HG02885 (cell line): ENCODE results near the gene HOXB1.
"Not testable (repeated sequence)": the region's sequence is repeated elsewhere in the genome, so short reads cannot be mapped to it uniquely, and the experiment has no call there.

Source experiments
- ATAC-seq: cut with Tn5 transposase; IDR thresholded peaks from one replicate; pipeline ENCODE4 v1.9.1; 2021; ENCODE audit warnings: mild to moderate bottlenecking; ENCODE audit not compliant: unreplicated experiment, poor library complexity

Gene HOXB1

DNA sequence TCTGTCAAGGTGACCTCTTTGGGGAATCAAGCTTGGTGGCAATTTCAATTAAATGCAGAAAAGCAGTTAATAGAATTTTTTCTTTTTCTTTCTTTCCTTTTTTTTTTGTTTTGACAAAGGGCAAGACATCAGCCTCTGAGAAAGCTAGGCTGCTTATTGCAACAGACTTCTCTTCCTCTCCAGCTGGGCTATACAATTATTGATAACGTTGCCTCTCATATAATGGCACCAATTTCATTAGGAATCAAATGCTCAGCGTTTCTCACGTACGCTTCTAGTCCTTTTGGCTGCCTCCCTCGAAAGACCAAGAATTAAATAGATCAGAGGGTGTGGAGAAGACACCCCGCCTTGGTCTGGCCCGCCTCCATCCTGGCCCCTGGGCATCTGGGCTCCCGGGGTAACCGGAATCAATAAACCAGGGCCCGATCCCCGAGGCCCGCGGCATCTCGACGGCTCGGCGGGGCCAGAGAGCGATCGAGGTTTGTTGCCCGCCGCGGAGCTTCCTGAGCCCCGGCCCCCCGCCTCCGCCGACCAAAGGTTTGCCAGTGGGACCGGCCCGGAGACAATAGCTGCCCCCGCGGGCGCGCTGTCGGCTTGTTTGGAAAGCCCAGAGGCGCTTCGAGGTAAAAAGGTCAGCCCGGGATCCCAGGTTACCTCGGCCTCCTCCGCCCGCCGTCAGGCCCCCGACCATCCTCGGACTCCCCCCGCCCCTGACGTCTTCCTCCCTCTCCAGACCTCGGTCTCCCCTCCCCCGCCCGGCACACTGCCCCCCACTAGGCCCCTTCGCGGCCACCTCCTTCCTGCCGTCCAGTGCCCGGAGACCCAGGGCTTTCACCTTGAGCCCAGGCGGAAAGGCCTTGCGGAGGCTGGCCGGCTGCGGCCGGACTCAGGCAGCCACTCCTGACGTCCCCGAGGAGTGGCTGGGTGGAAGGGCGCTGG is 3.9 kb downstream of the HOXB1 start:
- no peak for ATAC-seq

GRCh38 chr17:48523010-48523409 is 7.8 kb downstream of the HOXB1 start:
- ATAC-seq = no peak

DNA sequence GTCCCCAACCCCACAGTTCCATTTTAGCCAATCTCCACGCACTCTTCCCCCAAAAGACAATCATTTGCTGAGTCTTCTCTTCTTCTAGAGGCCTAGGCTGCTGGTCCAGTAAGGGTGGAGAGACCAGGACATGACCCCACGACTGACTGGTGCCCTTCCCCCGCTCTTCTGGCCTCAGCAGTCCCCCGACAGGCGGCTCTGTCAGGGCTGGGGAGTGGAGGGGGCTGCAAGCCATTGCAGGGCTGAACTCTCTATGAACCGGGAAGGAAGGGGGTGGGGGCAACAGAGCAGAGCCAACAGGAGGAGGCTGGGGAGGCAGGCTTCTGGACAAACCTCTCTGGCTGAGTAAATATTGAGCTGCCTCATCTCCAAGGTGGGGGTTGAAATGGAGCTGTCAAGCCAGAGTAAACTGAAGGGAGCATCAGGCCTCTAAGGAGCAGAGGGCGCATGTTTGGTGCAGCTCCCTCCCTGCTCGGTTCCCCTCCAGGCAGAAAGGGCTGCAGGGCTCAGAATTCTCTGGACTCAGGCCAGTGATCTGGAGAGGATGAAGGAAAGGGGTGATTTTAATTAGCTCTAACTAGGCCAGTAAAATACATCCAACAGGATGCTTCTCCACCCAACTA is 8.7 kb downstream of the HOXB1 start:
- ATAC-seq = no peak

DNA sequence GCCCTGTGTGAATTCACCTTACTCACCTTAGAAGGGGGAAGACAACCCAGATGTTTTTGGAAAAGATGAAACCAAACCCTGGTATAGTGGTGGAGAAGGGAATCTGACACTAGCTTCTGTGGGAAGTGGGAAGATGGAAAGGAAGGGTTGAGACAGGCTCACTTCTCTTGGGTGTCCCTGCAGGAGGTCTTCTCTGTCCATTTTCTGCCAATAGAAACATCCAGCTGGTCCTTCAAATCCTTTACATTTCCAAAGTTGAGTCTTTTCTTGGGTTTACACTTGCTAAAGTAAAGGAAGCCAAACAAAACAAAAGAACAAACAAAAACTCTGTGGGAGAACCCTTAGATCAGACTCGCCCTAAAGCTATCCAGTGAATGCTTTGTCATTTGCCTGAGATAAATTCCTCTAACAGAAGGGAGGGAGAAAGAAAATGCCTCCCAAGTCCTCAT is 10.2 kb downstream of the HOXB1 start:
- ATAC-seq = no peak

DNA sequence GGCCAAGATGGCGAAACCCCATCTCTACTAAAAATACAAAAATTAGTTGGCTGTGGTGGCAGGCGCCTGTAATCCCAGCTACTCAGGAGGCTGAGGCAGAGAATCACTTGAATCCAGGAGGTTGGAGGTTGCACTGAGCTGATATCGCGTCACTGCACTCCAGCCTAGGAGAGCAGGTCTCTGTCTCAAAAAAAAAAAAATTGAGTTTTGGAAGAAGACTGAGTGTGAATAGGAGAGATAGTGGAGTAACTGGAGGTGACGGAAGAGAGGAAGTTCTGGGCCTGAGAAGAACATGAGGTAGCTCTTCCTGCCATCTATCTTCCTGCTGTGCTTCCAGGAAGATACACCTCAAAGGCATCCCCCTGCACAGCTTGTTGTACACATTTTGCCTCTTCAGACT is 11.4 kb downstream of the HOXB1 start:
- ATAC-seq = no peak

- no peak for ATAC-seq
These were observed 13.3 kb downstream of the HOXB1 start for GRCh38 chr17:48517478-48517877.

DNA sequence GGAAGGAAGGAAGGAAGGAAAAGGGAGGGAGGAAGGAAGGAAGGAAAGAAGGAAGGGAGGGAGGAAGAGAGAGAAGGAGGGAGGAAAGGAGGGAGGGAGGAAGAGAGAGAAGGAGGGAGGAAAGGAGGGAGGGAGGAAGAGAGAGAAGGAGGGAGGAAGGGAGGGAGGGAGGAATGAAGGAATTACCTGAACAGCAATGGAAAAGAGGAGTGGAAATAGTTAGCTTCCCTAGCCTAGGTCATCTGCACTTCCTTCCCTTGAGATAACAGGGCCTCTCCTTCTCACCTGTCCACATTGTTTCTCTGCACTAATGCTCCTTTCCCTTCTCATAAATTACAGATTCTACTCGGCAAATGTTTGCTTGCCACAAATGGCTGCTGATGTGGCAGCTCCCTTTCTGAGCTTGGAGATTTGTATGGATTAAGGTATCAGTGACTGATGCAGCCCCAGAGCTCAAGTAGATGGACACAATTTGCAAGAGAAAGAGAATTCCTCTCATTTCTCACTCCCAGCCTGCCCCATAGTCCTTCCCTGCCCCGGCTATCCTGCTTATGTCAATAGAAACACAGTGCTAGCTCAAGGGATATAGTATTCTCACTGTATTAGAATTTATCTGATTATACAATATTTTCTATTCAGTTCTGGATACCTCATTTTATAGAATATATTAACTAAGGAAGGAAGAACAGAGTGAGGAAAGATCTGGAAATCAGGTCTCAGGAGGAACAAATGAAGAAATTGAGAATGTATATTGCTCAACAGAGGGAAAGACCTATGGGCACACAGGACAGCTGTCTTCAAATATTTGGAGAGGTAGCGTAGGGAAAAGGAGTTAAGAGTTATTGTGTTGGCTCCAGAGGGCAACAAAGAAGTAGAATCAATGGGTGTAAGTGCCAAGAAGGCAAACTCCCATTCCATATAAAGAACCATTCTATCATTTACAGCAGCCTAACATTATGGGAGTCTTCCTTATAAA is 14.6 kb downstream of the HOXB1 start:
- no peak for ATAC-seq

- ATAC-seq = no peak
These were observed 16.3 kb downstream of the HOXB1 start for GRCh38 chr17:48514477-48514876.

GRCh38 chr17:48513666-48514455 is 16.9 kb downstream of the HOXB1 start:
- no peak for ATAC-seq

DNA sequence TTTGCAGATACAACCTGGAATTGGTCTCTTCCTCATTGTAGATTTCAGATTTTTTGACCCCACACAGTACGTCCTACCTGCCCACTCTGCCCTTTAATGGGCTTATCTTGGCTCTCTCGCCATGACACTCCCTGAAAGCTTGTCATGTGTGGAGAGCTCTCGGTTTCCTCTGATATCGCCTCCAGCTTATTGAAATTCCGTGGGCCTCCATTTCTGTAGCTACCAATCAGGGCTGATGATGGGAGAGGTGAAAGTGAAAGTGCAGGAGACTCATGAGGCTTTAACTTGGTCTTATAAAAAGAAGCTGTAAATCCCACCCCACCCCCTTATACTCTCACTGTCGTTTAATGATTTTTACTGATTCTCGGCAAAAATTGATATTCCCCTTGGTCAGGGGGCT is 17.7 kb downstream of the HOXB1 start:
- no peak for ATAC-seq

GRCh38 chr17:48510761-48511604 is 19.8 kb downstream of the HOXB1 start:
- peak; percentile 46 for ATAC-seq

DNA sequence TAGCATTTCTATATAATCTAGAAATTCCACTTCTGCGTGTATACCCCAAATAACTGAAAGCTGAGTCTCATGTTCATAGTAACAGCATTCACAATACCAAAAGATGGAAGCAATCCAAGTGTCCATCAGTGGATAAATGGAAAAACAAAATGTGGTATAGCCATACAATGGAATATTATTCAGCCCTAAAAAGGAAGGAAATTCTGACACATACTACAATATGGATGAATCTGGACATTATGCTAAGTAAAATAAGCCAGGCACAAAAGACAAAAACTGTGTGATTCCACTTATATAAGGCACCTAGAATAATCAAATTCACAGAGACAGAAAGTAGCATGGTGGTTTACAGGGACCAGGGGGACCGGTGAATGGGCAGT is 20.4 kb downstream of the HOXB1 start:
- ATAC-seq = no peak

DNA sequence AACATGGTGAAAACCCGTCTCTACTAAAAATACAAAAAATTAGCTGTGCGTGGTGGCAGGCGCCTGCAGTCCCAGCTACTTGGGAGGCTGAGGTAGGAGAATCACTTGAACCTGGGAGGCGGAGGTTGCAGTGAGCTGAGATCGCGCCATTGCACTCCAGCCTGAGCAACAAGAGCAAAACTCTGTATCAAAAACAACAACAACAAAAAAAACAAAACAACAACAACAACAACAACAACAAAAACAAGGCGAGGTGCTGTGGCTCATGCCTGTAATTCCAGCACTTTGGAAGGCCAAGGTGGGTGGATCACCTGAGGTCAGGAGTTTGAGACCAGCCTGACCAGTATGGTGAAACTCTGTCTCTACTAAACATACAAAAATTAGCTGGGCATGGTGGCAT is 21.1 kb downstream of the HOXB1 start:
- not testable (repeated sequence) for ATAC-seq

- ATAC-seq = no peak
These were observed 24.6 kb downstream of the HOXB1 start for GRCh38 chr17:48506246-48506645.

DNA sequence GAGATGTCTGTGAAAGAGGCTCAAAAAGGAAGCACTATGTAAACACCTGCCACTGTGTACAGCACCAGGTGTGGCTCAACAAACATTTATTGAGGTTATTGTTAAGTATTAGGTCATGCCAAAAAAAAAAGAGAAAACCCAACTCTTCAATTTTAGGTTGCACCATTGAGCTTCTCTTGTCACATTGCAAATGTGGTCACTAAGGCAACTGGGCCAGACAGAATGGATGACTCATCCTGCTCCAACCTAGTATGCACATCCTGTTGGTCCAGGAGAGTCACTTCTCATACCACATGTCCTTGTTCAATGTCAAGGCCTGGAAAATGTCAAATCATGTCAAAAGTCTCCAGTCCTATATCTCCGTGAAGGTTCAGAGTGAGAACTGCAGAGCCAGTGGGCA is 25.0 kb downstream of the HOXB1 start:
- peak; percentile 79 for ATAC-seq

GRCh38 chr17:48504953-48505352 is 25.9 kb downstream of the HOXB1 start:
- no peak for ATAC-seq

DNA sequence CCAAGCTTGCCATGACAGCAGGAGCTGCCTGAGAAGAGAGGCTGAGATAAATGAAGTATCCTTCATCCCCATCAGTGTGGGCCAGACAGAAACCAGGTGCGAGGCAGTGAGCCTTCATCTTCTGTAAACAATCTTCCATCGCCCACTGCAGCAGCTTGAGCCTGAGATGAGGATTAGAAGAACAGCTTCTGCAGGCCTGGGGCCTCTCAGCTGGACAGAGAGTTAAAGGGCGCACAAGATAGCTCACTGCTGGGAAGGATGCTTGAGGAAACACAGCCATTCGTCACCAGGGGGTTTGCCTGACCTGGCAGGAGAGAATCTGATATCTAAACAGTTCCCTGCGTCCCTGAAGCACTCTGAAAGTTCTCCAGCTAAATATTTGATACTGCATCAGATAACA is 27.1 kb downstream of the HOXB1 start:
- ATAC-seq = no peak

DNA sequence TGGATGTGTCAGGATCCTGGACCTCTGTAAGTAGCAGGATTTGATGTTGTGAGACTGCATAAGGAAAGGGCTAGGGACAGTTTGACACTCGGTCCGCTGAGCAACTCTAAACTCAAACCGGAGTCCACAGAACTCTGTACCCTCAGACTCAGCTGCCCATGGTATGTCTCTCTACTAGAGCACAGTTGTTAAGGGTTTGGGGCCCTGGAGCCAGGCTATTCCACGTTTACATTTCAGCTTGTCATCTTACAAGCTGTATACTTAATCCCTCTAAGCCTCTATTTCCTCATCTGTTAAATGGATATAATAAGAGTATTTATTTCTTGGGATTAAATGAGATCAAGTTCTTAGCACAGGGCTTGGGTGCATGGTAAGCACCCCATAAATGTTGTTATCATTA is 27.9 kb downstream of the HOXB1 start:
- no peak for ATAC-seq

- ATAC-seq = no peak
These were observed 28.5 kb downstream of the HOXB1 start for GRCh38 chr17:48502312-48502711.
